ENCODE results near the gene CXCL14.

GRCh38 chr5:135546912-135547311 lies 31.9 kb downstream of the CXCL14 start:
- TF ChIP-seq CTCF (IDR thresholded peaks at IDR 0.05) (no peak), EP300 (IDR thresholded peaks at IDR 0.05) (no peak), POLR2AphosphoS5 (IDR thresholded peaks at IDR 0.05) (no peak), POLR2A (IDR thresholded peaks at IDR 0.05) (no peak)
